ENCODE data around the gene UBE2F.

GRCh38 chr2:238053191-238053776 lies 86.5 kb downstream of the UBE2F start:
- TF ChIP-seq CTCF (IDR thresholded peaks at IDR 0.05) (no peak), POLR2A (IDR thresholded peaks at IDR 0.05; ENCODE audit: low read length) (no peak)

Data from A549 (cell line).